ENCODE data around the gene SFRP2.

- no peak for TF ChIP-seq POLR2AphosphoS5 (IDR thresholded peaks at IDR 0.05; ENCODE audit: low read depth, low read length)
- TF ChIP-seq TAF1 (IDR thresholded peaks at IDR 0.05; ENCODE audit: low read depth, low read length), result no peak
- no peak for TF ChIP-seq POLR2A (IDR thresholded peaks at IDR 0.05; ENCODE audit: low read depth, low read length)
- no peak for TF ChIP-seq POU2F2 (IDR thresholded peaks at IDR 0.05; ENCODE audit: low read depth, low read length)
- no peak for TF ChIP-seq SPI1 (IDR thresholded peaks at IDR 0.05; ENCODE audit: low read depth, low read length)
- TF ChIP-seq PAX5 (IDR thresholded peaks at IDR 0.05; ENCODE audit: insufficient read depth, low read length, severe bottlenecking), result no peak
These were observed 22.1 kb downstream of the SFRP2 start for GRCh38 chr4:153766758-153767157.

Measured in GM12891 (cell line).